ENCODE data around the gene DPM3.
"Not testable (repeated sequence)": the region's sequence is repeated elsewhere in the genome, so short reads cannot be mapped to it uniquely, and the experiment has no call there.

The DPM3 gene

GRCh38 chr1:155155996-155156643, 15.8 kb upstream of the DPM3 start:
- not testable (repeated sequence) for DNase-seq

- DNase-seq = no peak
Observed at GRCh38 chr1:155145491-155145890, 5.2 kb upstream of the DPM3 start.

DNA sequence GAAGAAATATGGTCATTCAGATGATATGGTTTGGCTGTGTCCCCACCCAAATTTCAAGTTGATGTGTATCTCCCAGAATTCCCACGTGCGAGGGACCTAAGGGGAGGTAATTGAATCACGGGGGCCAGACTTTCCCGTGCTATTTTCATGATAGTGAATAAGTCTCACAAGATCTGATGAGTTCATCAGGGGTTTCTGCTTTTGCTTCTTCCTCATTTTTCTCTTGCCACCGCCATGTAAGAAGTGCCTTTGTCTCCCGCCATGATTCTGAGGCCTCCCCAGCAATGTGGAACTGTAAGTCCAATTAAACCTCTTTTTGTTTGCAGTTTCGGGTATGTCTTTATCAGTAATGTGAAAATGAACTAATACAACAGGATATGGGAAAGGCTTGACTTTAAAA, 1.4 kb upstream of the DPM3 start:
- peak; percentile 32 for DNase-seq

DNA sequence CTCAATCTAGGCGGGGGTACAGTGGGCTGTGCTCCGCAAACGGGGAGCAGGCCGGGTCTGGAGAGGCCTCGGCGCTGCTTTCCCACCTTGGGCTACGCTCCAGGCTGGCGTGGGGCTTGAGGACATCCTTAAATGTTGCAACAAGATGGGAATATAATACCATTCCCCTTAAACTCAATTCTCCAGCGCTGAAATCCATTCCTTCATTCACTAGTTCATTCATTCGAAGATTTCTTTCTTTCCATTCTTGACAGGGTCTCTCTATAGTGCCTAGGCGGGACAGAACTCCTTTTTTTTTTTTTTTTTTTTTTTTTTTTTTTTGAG, 261 bp upstream of the DPM3 start:
- no peak for DNase-seq

DNA sequence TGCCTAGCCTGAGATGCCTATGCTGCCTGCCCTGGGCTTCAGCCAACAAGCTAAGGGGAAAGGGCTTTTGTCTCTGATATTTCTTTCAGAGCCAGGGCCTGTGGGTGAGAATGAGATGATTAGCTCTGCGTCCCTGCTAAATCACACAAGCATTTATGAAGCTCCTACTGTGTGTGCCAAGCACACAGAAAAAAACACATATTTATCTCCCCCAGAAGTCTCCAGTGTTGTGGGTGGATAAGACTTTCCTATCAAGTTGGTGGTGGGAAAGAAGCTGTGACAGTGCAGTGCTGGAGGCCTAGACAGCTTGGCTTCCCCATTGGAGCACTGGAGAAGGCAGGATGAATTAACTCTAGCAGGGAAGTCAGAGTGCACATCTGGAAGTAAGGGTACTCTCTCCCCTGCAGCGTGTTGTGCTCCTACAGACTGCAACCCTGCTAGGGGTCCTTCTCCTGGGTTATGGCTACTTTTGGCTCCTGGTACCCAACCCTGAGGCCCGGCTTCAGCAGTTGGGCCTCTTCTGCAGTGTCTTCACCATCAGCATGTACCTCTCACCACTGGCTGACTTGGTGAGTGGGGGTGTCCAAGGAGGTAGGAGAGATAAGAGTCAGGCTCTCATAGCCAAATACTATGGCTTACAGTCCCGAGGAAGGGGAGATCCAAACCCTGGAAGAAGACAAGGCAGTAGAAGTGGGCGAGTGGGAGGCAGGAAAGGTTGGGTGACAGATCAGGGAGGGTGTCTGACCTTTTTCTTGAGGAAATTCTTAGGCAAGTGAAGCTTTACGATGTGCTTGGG, 3.0 kb downstream of the DPM3 start:
- peak; percentile 32 for DNase-seq

DNA sequence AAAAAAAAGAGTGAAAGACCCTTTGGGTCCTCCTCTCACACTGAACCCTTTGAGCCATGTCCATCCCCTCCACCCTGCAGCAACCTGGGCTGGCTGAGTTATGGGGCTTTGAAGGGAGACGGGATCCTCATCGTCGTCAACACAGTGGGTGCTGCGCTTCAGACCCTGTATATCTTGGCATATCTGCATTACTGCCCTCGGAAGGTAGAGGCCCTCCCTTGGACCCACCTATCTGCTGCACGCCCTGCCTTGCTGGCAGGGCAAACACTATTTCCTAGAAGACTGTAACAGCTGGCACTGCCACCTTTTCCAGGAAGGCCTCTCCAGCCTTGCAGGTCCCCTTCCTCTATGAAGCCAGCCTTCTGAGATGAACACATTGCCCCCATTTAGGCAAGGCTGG, 3.6 kb downstream of the DPM3 start:
- peak; percentile 50 for DNase-seq

DNA sequence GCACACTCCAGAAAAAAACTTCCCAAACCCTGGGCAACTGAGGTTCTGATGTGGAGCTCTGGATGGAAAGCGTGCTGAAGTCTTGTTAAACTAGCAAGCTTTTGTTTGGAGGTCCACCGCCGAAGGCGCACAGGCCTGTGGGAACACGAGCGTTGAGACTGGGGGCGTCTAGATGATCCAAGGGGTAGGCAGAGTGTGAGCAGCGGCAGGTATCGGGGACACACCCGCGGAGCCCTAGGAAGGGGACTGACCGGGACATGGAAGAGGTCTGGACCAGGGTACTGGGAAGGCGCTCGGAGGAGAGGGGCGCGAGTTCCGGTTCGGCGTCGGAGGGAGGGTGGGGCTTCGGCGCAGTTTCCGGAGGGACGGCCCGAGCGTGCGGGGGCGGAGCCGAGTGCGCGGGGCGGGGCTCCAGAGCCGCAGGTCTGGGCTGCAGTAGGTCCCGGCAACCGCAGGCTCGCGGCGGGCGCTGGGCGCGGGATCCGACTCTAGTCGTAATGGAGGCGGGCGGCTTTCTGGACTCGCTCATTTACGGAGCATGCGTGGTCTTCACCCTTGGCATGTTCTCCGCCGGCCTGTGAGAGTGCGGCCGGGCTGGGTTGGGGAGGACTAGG, 4.8 kb downstream of the DPM3 start, which contains the start of gene SLC50A1:
TSS of gene SLC50A1 (plus strand) at position 438 of the 614 bp plus-strand sequence. CDS start at position 498, 60 bp downstream.
- peak; percentile 99 for DNase-seq

- peak; percentile 96 for DNase-seq
Observed at GRCh38 chr1:155134880-155135414, 5.4 kb downstream of the DPM3 start.

DNA sequence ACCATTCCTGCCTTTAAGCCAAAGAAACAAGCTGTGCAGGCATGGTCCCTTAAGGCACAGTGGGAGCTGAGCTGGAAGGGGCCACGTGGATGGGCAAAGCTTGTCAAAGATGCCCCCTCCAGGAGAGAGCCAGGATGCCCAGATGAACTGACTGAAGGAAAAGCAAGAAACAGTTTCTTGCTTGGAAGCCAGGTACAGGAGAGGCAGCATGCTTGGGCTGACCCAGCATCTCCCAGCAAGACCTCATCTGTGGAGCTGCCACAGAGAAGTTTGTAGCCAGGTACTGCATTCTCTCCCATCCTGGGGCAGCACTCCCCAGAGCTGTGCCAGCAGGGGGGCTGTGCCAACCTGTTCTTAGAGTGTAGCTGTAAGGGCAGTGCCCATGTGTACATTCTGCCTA, 6.0 kb downstream of the DPM3 start:
- DNase-seq = no peak

GRCh38 chr1:155133799-155134281, 6.5 kb downstream of the DPM3 start:
- no peak for DNase-seq

- DNase-seq = no peak
Observed at GRCh38 chr1:155131856-155132255, 8.5 kb downstream of the DPM3 start.

DNA sequence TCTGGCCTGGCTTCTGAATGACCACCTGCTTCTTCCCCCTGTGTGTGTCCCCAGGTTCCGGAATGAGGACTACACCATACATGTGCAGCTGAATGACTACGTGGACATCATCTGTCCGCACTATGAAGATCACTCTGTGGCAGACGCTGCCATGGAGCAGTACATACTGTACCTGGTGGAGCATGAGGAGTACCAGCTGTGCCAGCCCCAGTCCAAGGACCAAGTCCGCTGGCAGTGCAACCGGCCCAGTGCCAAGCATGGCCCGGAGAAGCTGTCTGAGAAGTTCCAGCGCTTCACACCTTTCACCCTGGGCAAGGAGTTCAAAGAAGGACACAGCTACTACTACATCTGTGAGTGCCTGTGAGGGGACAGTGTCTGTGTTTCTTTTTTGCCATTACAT, 9.0 kb downstream of the DPM3 start:
- DNase-seq = no peak

DNA sequence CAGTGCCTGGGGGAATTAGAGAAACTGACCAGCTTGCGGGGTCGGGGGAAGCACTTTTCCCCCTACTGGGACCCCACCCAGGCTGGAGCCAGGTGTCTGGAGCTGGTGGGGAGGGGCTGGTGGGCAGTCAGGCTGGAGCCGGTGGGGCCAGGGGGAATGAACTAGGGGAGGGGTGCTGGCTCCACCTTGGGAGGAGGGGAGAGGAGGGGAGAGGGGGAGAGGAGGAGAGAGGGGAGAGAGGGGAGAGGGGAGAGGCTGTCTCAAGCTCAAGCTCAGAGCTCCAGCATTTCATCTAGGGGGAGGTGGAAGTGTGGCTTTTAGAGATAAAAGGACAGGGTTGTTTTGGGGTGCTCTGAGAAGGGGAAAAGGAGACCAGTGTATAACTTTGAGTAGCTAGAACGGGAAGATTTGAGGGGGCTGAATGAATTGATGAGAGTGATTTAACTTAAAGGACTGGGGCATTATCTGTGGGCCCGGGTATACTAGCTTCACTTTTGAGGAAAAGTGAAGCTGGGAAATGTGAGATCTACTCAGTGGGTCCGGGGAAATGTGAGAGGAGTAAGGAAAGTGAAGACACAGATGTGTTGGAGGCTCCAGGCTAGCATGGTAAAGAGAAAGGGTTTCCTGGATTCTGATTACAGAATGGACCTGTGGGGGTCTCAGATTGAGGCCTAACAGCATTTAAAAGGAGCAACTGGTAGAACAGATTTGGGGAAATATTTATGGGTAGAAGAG, 9.9 kb downstream of the DPM3 start:
- DNase-seq = no peak

- DNase-seq = no peak
Observed at GRCh38 chr1:155128755-155129473, 11.4 kb downstream of the DPM3 start.

GRCh38 chr1:155127967-155128754, 12.2 kb downstream of the DPM3 start:
- DNase-seq = no peak

DNA sequence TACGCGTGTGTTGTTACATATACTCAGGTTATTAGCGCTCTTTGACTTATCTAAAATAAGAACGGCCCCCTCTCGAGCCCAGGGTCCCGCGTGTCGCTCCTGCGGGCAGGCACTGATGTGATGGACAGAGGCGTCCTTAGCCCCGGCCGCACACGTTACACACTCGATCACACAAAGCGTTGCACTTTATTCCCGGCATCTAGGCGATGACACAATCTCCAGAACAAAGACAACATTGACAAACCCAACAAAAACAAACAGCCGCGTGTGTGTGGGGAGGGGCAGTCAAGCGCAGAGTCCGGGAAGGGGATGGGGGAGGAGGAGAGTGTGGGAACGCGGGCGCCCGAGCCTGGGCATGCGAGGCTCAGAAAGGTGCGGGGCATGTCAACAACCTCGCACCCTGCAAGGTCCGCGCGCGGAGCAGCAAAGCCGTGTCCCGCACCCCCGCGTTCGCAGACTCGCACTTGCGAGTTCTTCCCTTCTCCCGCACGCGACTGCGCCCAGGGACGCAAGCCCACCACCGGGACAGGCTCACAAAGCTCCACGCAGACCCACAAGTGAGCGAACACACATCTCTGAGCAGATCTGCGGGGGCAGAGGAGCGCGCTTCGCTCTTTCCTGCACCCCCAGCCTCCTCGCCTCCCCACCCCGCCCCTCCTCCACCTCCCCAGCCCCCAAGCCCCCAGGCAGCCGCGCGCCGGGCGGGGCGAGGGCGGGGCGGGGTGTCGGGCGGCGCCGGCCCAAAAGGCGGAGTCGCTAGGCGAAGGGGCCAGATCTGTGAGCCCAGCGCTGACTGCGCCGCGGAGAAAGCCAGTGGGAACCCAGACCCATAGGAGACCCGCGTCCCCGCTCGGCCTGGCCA, 13.0 kb downstream of the DPM3 start, which contains the start of gene EFNA1:
TSS of gene EFNA1 (plus strand) at position 772 of the 862 bp plus-strand sequence. CDS start 102 bp downstream, outside the sequence.
- DNase-seq = peak; percentile 62

GRCh38 chr1:155126556-155127104, 13.7 kb downstream of the DPM3 start:
- DNase-seq = no peak

DNA sequence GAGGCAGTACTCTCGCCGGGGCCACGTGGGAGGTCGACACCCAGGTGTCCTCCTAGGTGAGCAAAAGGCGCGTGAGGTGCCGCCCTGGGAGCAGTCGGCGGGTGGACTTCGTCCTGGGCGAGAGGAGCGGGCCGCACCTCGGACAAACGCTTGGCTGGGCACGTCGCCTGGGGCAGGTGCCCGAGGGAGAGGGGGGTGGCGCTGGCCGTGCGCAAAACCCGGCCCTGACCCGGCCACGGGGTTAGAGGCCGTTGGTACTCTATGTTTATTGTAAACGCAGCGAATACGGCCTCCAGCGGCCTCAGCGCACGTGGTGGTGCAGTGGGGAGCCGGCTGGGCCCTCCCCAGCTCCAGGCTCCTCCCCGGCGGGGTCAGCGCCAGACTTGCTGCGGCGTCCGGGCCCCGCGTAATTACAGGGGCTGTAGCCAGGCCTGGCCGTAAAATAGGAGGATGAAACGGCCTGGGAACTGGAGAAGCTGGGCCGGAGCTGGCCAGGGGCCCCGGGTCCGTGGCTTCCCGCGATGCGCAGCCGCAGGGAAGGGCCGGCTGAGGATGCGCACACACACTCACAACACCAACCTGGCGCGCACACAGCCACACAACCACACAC, 14.3 kb downstream of the DPM3 start:
- no peak for DNase-seq

DNA sequence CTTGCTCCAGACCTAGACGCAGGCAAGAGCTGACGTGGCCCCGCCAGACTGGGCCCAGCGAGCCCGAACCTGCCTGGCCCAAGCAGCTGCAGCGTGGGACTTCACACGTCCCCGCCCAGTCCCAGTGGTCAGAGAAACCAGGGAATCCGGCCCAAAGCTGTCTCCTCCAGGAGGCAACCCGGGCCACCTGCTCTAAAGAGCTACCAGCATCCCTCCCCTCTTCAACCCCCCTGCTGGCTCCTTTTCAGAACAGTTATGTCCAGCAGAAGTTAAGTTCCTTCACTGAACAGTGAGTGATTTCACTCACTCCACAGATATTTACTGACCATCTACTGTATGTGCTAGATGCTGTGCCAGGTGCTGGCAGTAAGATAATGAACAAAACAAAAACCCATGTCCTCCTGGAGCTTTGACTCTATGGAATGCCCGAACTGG, 14.8 kb downstream of the DPM3 start:
- no peak for DNase-seq

All from OCI-M1 (cell line).